GDM1 (cell line): Measurements from ENCODE around the gene TMA7B.

ENCODE experiments used
- DNase-seq: peaks from one replicate; lab custom pipeline; 2025; lab: John Stamatoyannopoulos, UW

The TMA7B gene

DNA sequence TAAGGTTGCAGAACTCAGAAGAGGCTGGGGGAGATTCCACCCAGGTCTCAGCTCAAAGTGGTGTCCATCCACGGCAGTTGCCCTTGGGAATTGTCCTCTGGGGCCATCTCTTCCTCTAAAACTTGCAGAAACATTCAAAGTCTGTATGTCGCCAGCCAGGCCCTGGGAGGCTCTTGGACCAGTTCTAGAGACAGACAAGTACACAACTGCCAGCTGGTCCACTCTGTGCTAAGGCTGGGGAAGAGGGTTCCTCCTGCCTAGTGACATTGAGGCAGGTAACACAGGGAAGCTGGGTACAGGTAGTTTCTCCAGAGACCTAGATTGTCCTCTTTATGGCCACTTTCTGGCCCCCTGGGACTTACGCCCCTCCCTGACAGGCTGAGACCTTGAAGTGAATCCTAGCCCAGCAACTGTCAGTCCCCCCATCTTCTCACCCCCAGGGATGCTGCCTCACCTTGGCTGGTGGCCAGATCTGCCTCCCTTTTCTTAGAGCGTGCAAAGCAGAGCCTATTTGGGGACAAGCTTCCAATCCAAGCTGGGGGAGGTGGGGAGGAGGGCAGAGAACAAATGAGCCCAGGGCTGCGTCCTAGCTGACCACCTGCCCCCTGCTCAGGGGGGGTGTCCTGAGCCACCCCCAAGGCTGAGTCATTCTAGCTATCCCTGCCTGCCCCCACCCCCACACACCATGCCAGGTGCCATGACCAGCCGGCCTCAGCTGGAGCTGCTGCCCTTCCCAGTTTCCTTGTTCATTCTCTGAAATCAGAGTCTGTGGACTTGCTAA, 42.9 kb downstream of the TMA7B start:
- DNase-seq, result no peak

DNA sequence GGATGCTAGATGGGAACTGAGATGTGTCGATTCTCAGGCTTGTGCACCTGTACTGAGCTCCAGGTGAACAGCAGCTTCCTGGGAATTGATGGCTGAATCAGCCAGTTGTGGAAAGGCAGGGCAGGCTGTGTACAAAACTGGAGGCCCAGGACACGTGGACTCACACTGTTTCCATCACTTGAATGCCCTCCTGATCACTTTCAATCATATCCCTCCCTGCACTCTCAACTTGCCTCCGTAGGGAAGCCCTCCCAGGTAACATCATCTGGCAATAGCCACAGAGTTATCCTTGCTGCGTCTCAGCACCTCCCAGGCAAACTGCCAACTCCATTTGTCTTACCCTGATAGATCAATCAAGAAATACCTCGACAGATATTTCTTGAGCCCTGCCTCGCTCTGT, 44.6 kb downstream of the TMA7B start:
- no peak for DNase-seq

DNA sequence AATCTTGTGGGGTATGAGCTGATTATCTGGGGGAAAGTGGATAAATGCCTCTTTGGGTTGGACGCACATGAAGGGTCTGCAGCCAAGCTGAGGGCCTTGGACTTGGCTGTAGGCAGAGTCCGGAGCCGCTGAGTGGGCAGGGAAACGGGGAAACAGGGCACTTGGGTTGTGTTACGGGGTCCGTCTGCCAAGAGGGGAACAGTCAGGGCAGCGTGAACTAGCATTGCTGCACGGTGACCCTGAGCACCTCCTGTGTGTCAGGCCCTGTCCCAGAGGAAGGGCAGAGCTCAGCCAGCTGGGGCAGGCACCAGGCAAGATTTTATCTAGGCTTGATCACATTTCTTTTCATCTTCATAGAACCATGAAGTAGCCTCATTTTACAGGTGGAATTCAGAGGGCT, 46.4 kb downstream of the TMA7B start:
- DNase-seq, result no peak

DNA sequence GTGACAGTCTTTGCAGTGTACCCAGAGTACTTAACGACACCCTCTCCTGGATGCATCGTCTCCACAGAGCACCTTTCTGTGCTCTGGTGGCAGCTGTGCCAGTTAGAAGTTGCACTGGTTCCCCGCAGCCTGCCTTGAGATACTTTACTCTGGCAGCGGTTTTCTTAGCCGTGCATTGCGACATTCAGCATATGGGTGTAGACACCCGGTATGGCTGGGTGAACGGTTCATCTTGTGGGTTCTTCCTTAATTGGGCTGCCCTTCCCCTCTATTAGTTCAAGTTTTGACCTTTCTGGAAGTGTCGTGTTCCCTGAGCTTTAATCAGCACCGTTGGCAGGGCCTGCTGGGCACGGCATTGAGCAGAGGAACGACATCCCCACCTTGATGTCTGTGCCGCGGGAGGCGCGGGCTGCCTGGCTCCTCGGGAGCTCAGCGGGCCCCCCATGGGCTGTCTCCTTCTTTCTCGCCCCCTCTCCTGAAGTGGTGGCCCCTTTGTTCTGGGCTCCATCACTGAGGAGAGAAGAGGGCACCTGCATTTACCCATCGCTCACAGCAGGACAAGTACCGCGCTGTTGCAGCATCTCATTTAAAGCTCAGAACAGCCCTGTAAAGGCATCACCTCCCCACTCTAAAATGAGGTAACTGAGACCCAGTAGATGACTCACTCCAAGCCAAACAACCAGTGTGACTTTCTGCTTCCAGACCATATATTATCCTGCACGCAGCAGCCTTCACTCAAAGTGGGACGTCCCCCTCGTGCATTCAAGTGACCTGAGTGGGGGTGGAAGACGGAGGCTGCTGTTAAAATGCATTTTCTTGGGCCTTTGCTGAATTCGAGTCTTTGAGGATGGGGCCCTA, 47.9 kb downstream of the TMA7B start:
- DNase-seq, result no peak

DNA sequence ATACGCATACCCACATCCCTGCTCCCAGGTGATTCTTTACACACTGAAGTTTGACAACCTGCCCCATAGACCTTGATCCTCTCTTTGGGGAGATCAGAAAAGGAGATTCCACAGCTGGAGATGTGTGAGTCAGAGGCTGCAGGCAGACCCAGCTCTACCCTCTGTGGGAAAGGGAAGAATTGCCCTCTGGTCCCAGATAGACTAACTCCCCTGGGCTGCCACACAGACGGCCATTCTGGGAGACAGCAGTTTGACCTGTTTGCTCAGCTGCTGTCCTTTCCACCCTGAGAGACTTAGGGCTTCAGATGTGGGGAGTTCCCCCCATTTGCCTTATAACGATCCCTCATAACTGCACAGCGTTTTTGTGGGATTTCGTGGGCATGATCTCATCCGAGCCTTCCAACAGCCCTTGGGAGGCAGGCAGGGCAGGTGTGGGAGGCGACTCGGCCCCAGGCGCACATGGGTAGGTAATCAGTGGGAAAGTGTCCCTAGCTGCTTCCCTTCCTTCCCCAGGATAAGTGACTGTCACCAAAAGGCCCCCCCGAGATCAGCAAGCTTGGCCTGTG, 48.6 kb downstream of the TMA7B start:
- DNase-seq, result no peak

DNA sequence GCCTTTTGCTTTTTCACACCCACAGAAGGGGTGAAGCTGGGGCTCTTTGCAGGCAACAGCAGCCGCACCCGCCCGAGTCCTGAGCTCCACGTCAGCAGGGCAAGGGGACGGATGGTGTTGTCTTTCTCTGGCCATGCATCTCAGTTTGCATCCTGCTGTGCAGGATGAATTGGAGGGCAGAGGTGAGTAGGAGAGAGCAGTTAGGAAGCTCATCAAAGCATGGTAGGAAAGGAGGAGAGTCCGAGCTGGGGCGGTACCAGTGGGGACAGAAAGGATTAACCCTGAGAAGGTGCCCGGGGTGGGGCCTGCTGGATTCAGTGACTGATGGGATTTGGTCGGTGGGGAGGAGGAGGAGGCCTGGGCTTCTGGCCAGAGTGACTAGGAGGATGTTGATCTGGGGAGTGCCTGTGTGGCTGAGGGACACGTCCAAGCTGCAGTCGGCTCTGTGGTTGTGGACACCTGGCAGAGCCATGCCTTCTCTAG, 49.1 kb downstream of the TMA7B start:
- no peak for DNase-seq

DNA sequence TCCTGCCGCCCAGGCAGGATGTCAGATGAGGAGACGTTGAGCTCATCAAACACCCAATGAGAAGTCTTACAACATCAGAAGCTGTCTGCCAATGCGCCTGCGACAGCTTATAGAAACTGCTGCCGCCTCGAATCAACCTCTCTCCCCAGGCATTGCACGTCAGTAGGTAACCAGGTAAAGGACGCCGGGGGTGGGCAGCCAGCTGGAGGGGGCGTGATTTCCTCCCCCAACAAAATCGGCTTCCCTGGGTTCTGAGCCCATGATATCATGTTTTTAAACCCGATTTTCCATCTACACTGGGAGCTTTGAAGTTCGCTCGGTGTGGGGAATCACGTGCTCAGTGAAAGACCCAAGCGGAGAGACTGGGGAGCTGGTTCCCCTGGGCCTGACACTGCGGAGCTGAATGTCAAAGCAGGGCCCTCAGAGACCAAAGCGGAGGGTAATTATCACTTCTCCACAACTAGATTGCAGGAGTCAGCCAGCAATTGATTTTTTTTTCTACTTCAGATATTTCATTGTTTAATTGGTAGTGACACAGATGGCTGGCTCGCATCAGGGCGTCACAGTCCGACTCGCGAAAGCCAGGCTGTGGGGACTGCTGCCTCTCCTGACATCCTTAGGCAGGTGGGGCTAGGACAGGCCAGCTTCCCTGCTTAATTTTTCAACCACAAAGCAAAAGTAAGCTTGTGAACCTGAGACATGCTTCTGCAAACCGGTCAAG, 49.9 kb downstream of the TMA7B start:
- DNase-seq, result no peak

DNA sequence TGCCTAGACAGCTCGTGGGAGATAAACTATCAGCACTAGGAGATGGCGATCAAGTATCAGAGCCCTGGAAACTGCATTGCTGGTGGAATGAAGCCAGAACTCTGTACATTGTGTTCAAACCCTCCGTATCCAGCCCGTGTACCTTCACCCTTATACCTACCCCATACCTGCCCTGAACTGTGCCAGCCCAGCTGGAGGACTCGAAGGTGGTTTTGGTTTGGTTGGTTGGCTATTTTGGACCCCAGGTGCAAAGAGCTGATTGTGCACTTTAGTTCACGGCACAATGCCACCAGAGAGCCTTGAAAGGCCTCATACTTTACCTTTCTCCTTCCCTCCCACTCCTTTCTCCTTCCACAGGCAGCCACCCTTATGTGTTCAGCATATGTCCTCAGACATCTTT, 50.5 kb downstream of the TMA7B start:
- no peak for DNase-seq
